K562 (cell line): Measurements from ENCODE around the gene DUSP9. TPM values are rescaled to one million over a fixed set of nuclear protein-coding genes. Genes with fewer than 3 reads are reported as not detected.
A peak's percentile ranks its signal among the peaks of the same experiment; 100 is the strongest.

ENCODE experiments used
- CCAR2 ChIP-seq: fragments of 200-400 bp; formaldehyde crosslinking; IDR thresholded peaks from 2 replicates; pipeline ENCODE4 v1.6.1; 2017; ENCODE audit warnings: mild to moderate bottlenecking, low read depth, low read length
- CTCF ChIP-seq, 3 experiments: IDR thresholded peaks in 2 of 3; conservative IDR thresholded peaks in 1 of 3; 2 replicates each; pipeline ENCODE4 v1.5.1; 2011 to 2012; ENCODE audit warnings: low read length in 3 of 3, mild to moderate bottlenecking in 3 of 3, control low read depth in 2 of 3, improper control_type of control experiment in 1 of 3, inconsistent platforms in 1 of 3, low read depth in 1 of 3, mixed read lengths in 1 of 3, moderate library complexity in 1 of 3; ENCODE audit not compliant: insufficient read depth in 2 of 3
- MAZ ChIP-seq, 2 experiments: fragments of 450-650 bp in 1 of 2; sonication (generic) in 1 of 2; formaldehyde crosslinking; IDR thresholded peaks in 1 of 2; conservative IDR thresholded peaks in 1 of 2; 2 replicates each; pipeline versions ENCODE4 v1.4.0 to v1.5.0; 2020; ENCODE audit warnings: mild to moderate bottlenecking in 1 of 2, missing genetic modification reagents in 1 of 2
- NONO ChIP-seq, 2 experiments: fragments of 200-400 bp in 1 of 2; fragments of 450-650 bp in 1 of 2; formaldehyde crosslinking in 1 of 2; IDR thresholded peaks; 2 replicates each; pipeline ENCODE4 v1.6.1; 2017; ENCODE audit warnings: low read depth in 2 of 2, mild to moderate bottlenecking in 2 of 2, moderate library complexity in 2 of 2, low read length in 1 of 2
- POLR2A ChIP-seq: fragments of 450-650 bp; conservative IDR thresholded peaks from 2 replicates; pipeline ENCODE4 v1.6.1; 2016
- RB1 ChIP-seq: fragments of 450-650 bp; IDR thresholded peaks from 2 replicates; pipeline ENCODE4 v1.6.1; 2017; ENCODE audit warnings: low read depth, mild to moderate bottlenecking
- SMAD2 ChIP-seq: fragments of 150-350 bp; IDR thresholded peaks from 2 replicates; pipeline ENCODE4 v1.6.1; 2014; ENCODE audit warnings: low read depth, mild to moderate bottlenecking, low read length
- SMC3 ChIP-seq: conservative IDR thresholded peaks from 2 replicates; pipeline ENCODE4 v1.6.1; 2011; ENCODE audit warnings: low read depth, low read length, improper control_type of control experiment; ENCODE audit not compliant: insufficient read depth
- SRSF3 ChIP-seq: fragments of 200-400 bp; formaldehyde crosslinking; IDR thresholded peaks from 2 replicates; pipeline ENCODE4 v1.6.1; 2016; ENCODE audit warnings: mild to moderate bottlenecking, low read length, moderate library complexity; ENCODE audit not compliant: insufficient read depth
- YY1 ChIP-seq, 3 experiments: IDR thresholded peaks; 2 replicates each; pipeline ENCODE4 v1.6.1; 2011; ENCODE audit warnings: low read length in 2 of 3, mild to moderate bottlenecking in 2 of 3, moderate library complexity in 2 of 3, borderline replicate concordance in 1 of 3, control low read depth in 1 of 3, low read depth in 1 of 3; ENCODE audit not compliant: insufficient read depth in 3 of 3, insufficient replicate concordance in 2 of 3, control insufficient read depth in 1 of 3, insufficient read length in 1 of 3; ENCODE audit errors: extremely low read depth in 1 of 3
- ZBTB7A ChIP-seq: IDR thresholded peaks from 2 replicates; pipeline ENCODE4 v1.6.1; 2011; ENCODE audit warnings: low read depth, mild to moderate bottlenecking, low read length, moderate library complexity, borderline replicate concordance; ENCODE audit not compliant: control insufficient read depth
- ZBTB8A ChIP-seq: fragments of 450-650 bp; IDR thresholded peaks from 2 replicates; pipeline ENCODE4 v1.6.1; 2018; ENCODE audit warnings: mild to moderate bottlenecking, moderate library complexity; ENCODE audit not compliant: partially characterized antibody
- ZC3H4 ChIP-seq: sonication (generic); formaldehyde crosslinking; IDR thresholded peaks from 2 replicates; pipeline ENCODE4 v1.9.0; 2021; ENCODE audit warnings: missing genetic modification reagents, borderline replicate concordance
- ZNF280A ChIP-seq: fragments of 450-650 bp; IDR thresholded peaks from 2 replicates; pipeline ENCODE4 v1.6.1; 2018; ENCODE audit warnings: mild to moderate bottlenecking, low read depth; ENCODE audit not compliant: partially characterized antibody
- ZNF41 ChIP-seq: fragments of 250-450 bp; sonication (Bioruptor Pico); conservative IDR thresholded peaks from 2 replicates; pipeline ENCODE4 v1.4.0; 2020; ENCODE audit warnings: mild to moderate bottlenecking
- polyA plus RNA-seq, 8 experiments: library from polyadenylated mRNA; depleted of rRNA in 4 of 8; stranded (reverse) in 5 of 8; unstranded in 3 of 8; fragments of >200 nt; fragmentation: Nextera tagmentation in 2 of 8; fragmentation: Illumina TruSeq in 1 of 8; extraction: Ambion mirVana in 2 of 8; extraction: Trizol in 1 of 8; gene quantifications; 2 replicates each; pipeline versions ENCODE4 v1.2.1 to v1.2.3, GENCODE V29; 2011 to 2014; ENCODE audit warnings: inconsistent platforms in 1 of 8, missing spikeins in 1 of 8
- total RNA-seq, 7 experiments: library from RNA; depleted of rRNA in 6 of 7; stranded (reverse); fragments of >200 nt in 6 of 7; fragmentation: Illumina TruSeq in 2 of 7; extraction: Trizol in 2 of 7; gene quantifications; 2 replicates each; pipeline versions ENCODE4 v1.2.1 to v1.2.3, GENCODE V29; 2011 to 2021; ENCODE audit warnings: low replicate concordance in 1 of 7

Gene DUSP9
- total and polyA plus RNA-seq, 9 of the 15 experiments (the other 6 are each of a cell fraction or from before 2014, with no cell fraction given): 0.11 to 14.1 (median 5.5) TPM

- no peak for TF ChIP-seq CCAR2
- TF ChIP-seq NONO (IDR thresholded peaks at IDR 0.05; ENCODE audit: low read depth in 2 of 2, low read length in 1 of 2): 0 out of 4 replicates have a peak, but pooled peaks of 1 of the 2 experiments have one; percentile 29
- TF ChIP-seq ZC3H4: no peak
- TF ChIP-seq ZNF41 (CRISPR knock-in tag): no peak
- peak; percentile 39; the same call in 1 of the 2 replicates for TF ChIP-seq SMC3
- TF ChIP-seq RB1: peak; percentile 42; the same call in 1 of the 2 replicates
- TF ChIP-seq ZNF280A: no peak
- no peak for TF ChIP-seq ZBTB8A
- no peak for TF ChIP-seq POLR2A
- 0 out of 4 replicates have a peak, but pooled peaks of 1 of the 2 experiments have one; percentile 44 for TF ChIP-seq MAZ (CRISPR knock-in tag; conservative IDR thresholded peaks at IDR 0.05 in 1 of 2, IDR thresholded peaks at IDR 0.05 in 1 of 2)
- TF ChIP-seq ZBTB7A: peak; percentile 84
- no peak for TF ChIP-seq SMAD2
- TF ChIP-seq CTCF (IDR thresholded peaks at IDR 0.05 in 2 of 3, conservative IDR thresholded peaks at IDR 0.05 in 1 of 3; ENCODE audit: insufficient read depth in 2 of 3, low read depth in 1 of 3, low read length in 3 of 3): peak; percentile 62 to 92 (median 70)
- no peak for TF ChIP-seq SRSF3
- peak in 2 of 3 experiments; percentile 27 to 67 for TF ChIP-seq YY1 (IDR thresholded peaks at IDR 0.05; ENCODE audit: borderline replicate concordance in 1 of 3, control insufficient read depth in 1 of 3, extremely low read depth in 1 of 3, insufficient read depth in 3 of 3, insufficient read length in 1 of 3, insufficient replicate concordance in 2 of 3, low read depth in 1 of 3, low read length in 2 of 3)
Observed at GRCh38 chrX:153669174-153669890, 22.3 kb downstream of the DUSP9 start (continued).
